GM18870 (cell line): ENCODE data around the gene CAP2.
"Not testable (repeated sequence)": the region's sequence is repeated elsewhere in the genome, so short reads cannot be mapped to it uniquely, and the experiment has no call there.

ENCODE experiments used
- ATAC-seq: cut with Tn5 transposase; IDR thresholded peaks from one replicate; pipeline ENCODE4 v1.9.1; 2021; ENCODE audit warnings: moderate library complexity; ENCODE audit not compliant: unreplicated experiment

Gene CAP2

DNA sequence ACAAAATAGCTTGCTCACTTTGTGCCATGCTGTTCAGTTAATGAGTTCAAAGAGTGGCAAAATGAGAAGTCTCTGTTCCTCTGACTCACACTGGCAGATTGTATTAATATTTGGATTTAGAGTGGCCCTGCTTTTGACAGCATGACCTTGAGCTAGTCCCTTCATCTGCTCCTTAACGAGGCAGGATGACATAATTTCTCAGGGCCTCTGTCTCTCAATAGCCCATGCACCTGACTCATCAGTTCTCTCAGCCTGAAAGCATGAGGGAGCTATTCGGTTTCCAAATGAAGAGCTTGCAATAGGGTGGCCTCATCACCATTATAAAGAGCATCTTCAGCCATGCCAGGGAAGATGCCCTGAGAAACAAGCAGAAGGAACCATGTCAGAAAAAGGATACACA, 38.2 kb downstream of the CAP2 start:
- no peak for ATAC-seq

DNA sequence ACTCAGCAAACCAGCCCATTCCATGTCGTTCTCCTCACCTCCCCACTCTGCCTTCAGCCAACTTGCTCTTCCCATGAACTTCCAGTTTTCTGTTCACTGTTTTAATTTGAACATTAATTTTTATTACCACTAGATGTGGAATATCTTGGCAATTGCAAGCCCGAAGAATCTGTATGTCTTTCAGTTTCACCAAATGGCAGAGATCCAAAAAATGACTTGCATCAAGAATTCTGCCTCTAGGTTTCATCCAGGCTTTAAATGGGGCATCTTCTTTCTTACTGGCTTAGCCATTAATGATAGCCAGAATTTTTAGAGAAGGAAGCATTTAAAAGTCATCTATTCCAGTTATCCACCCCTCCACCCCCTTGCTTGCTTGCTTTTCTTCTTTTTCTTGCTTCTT, 39.0 kb downstream of the CAP2 start:
- ATAC-seq, result no peak

DNA sequence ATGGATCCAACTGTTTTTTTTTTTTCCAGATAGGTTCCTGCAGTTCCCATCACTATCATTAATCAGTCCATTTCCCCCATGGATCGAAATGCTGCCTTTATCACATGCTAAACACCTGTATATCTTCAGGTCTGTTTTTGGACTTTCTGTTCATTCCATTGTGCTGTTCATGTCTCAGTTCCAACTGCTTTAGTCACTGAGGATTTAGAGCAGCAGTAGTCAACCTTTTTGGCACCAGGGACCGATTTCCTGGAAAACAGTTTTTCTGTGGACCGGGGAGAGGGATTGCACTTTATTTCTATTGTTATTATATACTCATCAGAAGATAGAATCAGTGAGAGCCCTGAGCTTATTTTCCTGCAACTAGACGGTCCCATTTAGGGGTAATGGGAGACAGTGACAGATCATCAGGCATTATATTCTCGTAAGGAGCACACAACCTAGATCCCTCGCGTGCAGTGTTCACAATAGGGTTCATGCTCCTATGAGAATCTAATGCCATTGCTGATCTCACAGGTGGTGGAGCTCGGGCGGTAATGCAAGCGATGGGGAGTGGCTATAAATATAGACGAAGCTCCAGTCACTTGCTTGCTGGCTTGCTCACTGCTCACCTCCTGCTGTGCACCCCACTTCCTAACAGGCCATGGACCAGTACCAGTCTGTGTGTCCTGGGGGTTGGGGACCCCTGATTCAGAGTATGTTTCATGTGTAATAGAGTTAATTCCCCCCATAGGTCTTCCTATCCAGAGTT, 46.0 kb downstream of the CAP2 start:
- ATAC-seq, result no peak

DNA sequence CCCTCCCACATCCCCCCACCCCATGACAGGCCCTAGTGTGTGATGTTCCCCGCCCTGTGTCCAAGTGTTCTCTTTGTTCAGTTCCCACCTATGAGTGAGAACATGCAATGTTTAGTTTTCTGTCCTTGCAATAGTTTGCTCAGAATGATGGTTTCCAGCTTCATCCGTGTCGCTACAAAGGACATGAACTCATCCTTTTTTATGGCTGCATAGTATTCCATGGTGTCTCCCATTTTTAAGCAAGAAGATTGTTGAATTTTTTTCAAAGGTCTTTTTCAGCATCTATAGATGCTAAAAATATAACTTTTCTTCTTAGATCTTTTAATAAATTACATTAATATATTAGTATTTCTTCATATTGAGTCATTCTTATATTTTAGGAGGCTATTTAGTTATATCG, 47.4 kb downstream of the CAP2 start:
- ATAC-seq, result not testable (repeated sequence)

DNA sequence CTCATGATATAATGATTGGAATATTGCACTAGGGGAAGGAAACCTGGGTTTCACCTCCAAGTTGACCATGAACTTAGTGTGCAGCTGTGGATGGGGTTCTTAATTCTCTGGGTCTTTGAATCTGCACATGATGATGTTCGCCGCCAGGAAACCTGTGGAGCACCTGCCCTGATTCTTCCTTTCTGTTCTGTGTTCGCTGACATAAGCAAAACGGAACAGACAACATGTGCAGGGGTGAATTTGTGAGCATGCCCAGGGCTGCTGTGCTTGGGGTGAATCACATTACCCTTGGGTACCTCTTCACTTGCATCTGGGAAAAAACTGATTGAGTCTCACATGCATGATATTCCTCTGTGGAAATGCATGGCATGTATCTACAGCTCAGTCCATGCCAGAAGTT, 48.8 kb downstream of the CAP2 start:
- no peak for ATAC-seq

DNA sequence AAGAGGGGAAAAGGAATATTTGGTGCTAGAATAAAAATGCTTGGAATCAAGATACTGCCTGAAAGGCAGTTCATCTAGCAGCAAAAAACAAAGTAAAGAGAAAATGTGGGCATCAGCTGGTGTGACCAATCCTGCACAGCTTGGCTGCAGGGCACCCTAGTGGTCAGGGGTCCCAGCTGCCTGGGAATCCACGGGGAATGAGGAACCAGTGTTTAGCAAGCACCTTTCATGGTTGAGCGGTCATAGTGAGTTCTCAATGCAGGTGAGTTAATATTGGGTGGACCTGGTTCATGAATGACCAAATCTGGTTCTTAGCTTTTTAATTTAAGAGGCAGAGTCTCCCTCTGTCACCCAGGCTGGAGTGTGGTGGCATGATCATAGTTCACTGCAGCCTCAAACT, 53.3 kb downstream of the CAP2 start:
- ATAC-seq, result no peak

DNA sequence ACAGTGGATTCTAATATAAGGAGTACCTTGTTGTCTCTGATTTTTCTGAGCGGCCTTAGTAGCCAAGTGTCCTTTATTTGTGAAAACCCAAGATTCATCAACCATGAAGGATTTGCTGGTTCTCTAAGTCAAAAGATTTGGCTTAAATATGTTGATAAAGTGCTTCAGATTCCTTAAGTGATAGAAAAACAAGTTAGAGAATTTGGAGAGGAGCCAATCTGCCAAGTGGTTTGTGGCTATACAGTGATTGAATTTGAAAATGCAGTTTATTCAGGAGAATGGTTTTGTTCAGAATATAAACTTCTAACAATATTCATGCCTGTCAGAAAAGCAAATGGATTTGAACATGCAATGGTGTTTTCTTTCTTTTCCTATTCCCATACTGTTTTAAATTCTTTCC, 54.8 kb downstream of the CAP2 start:
- no peak for ATAC-seq

DNA sequence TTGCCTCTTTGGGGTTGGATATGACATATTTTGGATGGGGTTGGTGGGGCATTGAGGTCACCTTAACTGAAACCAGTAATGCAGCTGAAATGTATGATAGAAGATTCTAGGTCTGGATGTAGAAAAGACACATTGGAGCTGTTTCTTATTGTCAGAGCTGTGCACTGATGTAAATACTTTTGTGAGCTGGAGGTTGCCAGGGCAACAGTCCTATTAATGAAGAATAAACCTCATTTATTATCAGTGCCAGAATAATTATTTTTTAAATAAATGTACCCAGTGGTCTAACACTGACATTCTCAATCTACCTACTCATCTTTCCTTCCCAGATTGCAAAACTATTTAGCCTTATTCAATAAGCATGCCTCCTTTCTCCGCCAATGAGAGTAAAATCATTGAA, 57.0 kb downstream of the CAP2 start:
- no peak for ATAC-seq

DNA sequence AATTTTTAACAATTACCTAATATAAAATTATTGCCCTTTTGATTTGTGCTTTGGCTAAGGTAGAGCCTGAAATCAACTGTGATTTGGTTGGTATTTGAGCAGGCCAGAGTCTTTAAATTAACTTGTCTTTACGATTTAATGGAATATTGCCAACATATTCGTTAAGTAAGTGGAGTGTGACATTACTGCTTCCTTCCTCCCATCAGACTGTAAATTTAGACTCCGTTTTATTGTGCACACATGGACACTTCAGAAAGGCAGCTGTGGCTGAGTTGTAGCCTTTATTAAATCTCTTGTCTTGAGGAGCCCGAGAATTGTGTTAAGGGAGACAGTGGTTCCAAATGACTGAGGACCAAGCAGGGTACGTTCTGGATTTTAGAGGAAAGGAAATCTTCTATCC, 57.4 kb downstream of the CAP2 start:
- ATAC-seq, result no peak

DNA sequence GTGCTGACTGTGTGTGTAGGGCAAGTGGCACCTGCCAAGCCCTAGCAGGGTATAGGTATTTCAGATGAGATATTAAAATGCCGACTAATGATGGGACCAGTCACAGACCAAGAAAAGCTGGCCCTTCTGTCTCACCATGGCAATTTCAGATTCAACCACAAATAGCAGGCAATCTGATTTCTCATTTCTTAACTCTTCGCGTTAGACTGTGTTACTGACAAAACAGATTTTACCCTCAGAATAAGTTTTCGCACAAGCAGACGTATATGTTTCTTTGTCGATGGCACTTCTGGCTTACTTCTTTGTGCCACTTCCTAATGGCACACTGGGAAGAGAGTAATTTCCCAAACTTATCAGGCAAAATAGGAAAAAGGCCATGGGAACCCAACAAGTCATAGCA, 58.7 kb downstream of the CAP2 start:
- ATAC-seq, result no peak

DNA sequence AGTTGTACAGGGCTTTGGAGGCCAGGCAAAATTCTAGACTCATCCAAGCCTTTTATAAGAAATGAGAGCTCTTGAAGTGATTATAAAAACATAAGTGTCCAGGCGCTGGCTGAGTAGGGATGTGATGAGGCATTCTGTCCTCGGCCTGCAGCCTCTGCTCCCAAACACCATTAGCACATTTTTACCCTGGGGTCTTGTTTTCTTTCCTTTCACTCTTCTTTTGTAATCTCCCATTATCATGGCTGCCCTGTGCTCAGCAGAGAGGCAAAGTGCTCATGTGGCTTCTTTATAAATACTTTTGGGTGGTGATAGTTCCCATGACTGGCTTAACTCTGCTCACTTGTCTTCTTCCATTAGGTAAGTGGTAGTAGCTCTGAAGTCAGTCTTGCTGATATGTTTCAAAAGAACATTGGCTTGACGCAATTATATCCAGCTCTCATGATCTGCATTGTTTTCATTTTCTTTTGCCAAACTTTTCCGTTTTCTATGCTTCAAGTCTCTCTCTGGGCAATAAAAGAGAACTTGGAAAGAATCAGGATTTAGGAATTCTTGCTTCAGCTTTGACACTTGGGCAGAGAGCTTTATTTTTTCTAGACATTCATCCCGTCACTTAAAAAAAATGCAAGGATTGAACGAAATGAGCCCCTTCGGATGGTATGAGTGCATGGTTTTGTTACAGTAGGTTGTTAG, 61.1 kb downstream of the CAP2 start:
- ATAC-seq, result no peak

DNA sequence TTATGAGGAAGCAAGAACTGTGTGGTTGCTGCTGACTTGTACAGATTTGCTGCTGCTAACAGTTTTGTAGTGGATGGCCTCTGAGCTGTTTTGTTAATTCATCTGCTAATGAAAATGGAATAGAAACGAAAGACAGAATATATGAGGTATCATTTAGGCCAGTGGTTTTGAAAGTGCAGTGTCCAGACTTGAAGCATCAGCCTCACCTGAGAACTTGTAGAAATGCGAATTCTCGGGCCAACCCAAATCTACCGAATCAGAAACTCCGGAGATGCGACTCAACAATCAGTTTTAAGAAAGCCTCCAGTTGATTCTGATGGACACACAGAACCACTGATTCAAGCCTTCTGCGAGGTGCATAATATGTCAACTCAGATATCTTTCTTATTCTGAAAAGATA, 62.5 kb downstream of the CAP2 start:
- ATAC-seq, result no peak

DNA sequence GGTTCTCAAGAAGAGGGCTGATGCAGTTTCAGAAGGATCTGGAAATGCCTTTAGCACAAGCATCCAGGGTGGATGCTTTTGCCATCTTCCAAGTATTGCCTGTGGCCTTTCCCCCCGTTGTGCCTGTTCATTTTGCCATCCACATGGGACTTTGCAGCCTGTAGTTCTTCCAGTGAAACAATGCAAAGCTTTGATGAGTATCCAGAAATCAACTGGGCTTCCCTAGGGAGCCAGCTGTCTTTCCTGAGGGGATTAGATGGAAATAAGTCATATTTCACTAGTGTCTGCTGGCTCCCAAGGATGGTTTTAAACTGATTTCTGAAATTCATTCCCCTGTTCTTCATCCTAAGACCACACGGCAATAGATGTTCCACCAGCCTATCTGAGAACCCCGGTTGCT, 63.3 kb downstream of the CAP2 start:
- ATAC-seq, result no peak

DNA sequence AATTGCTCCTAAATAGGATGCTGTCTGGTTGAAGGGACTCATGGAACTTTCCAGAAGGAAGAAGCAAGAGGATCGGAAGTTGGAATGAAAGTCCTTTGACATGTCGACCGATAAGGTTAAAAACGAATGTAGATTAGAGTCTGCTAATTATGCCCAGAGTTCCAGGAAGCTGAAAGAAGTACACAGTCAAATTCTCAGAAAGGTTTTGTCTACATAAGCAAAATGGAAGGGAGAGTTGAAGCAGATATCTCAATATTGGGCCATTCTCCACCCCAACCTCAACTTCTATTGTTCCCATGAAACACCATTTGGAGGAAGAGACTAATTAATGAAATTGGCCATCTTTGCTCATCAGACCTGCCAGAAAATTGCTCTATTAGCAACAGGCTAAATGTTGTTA, 64.0 kb downstream of the CAP2 start:
- ATAC-seq, result no peak

DNA sequence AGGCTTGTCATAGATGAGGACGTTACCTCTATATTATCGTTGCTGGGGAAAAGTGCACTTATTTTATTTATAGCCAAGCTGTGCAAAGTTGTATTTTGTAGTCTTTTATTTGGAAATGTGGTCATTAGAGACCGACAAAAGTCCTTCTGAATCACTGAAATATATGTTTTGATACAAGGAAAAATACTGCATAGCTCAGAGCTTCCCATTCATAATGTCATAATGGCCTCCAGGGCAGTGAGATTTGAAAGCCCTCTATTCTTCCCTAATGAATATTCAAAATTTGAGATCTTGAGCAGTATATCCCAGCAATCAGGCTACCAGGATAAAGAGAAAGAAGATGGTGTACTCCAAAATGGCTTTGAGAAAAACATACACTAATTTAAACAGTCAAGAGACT, 64.6 kb downstream of the CAP2 start:
- no peak for ATAC-seq

DNA sequence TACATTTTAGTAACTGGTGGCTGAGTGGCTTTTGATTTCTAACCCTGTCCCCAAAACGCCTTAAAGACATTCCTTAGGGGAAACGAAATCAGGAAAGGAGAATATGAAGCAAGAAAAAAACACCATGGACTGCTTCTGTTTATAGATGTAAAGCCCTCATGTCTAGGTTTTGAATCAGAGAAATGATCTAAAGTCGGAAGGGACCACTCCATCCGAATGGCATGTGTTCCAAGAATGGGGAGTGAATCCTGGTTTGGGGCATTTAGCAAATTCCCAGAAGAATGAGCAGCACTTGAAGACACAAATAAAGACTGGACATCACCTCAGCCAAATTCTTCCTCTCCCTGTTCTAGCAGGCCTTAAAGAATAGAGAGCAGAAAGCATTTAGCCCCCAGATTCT, 65.6 kb downstream of the CAP2 start:
- ATAC-seq, result no peak

DNA sequence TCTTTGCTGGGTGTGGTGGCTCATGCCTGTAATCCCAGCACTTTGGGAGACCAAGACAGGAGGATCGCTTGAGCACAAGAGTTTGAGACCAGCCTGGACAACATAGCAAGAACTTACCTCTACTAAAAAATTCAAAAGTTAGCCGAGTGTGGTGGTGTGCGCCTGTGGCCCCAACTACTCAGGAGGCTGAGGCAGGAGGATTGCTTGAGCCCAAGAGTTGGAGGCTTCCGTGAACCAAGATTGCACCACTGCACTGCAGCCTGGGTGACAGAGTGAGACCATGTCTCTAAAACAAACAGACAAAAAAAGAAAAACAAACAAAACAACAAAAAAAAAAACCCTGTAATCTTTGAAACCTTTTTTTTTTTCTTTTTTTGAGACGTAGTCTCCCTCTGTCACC, 67.5 kb downstream of the CAP2 start:
- ATAC-seq, result no peak

DNA sequence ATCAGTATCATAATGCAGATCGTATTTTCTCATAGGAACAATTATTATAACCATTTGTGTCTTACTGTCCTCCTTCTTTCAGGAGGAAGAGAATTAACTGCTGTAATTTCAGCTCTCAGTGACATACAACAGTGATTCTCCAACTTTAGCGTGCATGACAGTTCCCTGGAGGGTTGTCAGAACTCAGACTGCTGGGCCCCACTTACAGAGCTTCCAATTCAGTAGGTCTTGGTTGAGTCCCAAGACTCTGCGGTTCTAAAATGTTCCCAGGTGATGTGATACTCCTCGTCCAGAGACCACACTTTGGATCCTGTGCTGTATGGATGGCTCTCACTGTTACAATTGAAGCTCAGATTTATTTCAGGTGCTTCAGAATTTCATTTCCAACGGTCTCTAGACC, 72.8 kb downstream of the CAP2 start:
- ATAC-seq, result no peak

DNA sequence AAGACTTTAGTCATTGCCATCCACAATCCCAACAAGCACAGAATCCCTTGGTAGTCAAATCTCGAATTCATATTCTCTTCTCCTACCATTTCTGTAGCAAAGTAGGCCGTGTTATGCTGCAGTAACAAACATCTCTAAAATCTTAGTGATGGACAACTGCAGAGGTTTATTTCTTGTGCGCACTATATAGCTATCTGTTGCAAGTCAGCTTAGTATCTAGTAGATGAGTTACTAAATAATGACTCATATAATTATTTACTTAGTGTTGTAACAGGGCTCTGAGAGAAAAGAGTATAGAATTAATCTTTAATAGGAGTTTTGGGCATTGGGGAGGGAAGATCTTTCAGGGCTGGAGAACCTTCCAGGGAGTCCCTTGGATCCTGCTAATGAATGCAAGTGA, 73.3 kb downstream of the CAP2 start:
- ATAC-seq, result no peak

DNA sequence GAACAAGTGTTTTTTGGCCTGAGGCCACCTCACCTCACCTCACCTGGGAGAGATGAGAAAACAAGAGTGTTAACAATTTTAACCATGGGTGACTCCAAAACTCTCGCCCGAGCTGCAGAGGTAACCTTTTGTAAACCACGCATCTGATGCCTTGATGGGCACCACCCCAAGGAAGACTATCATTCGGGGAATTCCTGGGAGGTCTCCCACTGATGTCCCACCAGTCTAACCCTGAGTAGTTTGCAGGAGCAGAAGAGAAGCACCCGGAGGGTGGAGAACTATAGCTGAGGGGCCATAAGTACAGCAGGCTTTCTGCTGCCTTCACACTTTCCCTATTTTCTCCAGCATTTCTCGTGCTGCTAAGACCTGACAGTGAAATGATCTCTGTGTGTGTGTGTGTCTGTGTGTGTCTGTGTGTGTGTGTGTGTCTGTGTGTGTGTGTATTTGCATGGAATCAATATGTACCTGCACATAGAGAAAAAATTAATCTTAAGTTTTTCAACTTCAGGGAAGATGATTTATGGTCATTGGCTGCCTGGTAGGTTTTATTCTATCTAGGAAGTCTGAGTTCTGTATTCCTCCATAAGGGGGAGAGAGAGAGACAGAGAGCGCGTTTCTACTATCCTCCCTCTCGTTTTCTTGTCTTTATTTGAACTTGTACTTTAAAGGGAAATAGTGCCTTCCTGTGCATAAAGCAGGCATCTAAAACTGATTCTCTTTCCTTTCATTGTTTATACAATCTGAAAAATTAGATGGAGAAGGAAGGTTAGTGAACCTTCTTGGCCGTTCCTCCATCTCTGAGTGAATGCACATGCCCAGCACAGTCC, 75.8 kb downstream of the CAP2 start:
- ATAC-seq, result no peak

DNA sequence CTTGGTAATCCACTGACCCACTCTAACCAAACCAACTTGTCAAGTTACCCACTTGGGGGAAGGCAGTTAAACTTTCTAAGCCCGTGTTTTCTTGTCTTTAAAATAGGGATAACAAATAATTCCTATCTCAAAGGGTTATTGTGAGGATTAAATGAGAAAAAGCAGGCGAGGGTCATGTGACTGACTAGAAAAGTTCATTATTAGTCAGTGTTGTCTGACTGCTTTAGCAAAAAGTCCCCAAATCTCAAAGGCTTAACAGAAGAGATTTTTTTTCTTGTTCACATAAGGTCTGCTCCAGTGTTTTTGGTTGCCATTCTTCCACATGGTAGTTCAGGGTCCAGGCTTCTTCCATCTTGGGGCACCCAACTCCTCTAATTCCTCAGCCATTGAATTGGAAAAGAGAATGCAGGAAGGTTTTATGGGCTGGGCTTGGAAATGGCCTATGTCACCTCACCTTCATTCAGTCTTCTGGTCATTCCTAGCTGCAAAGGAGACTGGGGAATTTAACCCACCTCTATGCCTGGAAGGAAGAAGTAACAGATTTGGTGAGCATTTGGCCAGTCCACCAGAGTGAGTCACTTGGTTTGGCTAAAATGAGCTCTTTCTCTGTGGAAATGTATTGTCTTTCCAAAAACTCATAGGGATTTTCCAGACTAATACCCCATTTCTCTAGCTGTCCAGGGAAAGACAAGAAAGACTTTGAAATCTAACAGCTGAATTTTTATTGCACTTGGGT, 77.0 kb downstream of the CAP2 start:
- no peak for ATAC-seq
